Effector CD8-positive, alpha-beta T cell (primary cell): ENCODE results near the gene RHBDF2.
A peak's percentile ranks its signal among the peaks of the same experiment; 100 is the strongest.
"Not testable (repeated sequence)": the region's sequence is repeated elsewhere in the genome, so short reads cannot be mapped to it uniquely, and the experiment has no call there.

Experiments used
- DNase-seq: peaks from one replicate; lab custom pipeline; 2025; lab: John Stamatoyannopoulos, UW

RHBDF2 gene

DNA sequence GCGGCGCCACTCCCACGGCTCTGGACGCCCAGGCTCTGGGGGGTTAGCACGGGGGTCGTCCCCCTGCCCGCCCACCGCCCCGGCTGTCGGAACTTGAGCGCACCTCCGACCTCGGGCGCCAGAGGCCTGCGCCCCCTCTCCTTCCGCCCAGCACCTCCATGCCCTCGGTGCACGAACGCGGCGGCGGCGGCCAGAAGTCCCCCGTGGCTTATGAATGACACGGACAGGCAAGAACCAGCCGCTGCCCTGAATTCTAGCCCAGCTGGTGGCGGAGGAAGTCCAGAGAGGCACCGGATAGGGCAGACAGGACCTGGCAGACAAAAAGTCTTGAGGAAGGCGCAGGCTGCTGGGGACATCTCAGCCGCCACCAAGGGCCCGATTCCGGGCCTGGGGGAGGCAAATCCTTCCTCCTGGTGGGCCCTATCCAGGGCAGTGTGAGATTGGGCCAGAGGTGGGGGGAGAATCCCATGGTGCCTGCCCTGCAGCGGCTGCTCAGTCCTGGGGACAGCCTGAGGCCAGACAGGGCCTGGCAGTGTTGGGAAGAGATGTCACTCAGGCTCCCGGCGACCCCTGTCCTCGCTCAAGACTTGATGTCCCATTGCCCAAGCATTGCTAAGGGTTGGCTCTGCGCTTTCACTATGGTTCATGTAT is 37.2 kb upstream of the RHBDF2 start:
- no peak for DNase-seq

DNA sequence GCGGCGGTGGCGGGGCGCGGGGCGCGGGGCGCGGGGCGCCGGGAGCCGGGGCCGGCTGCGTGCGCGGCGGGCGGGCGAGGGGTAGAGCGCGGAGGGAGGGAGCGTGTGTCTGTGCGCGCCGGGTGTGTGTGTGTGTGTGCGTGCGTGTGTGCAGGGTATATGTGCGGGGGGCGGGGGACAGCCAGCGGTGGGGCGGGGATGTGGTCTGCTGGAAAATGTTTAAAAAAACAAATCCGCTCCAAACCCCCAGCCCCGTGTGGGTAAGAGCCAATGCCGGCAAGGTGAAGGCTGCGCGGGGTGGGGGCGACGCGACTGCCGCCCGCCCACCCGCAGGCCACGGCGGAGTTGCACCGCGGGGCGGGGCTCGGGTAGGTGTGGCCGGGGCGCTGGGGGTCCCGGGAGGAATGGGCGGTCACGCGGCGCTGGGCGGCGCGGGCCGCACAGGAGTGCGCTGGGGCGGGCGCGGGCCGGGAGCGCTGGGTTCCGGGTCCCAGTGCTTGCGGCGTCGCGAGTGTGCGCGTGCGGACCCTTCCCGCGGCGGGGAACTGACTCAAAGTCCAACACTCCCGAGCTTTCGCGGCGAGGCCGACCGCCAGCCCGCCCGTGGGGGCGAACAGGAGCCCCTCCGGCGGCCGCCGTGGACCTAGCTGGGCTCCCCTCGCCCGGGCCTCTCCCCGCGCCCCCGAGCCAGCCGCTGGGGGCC is 36.5 kb upstream of the RHBDF2 start, which contains the start of gene CYGB:
CYGB (minus strand) TSS at position 132 of the 703 bp plus-strand sequence. CDS start 167 bp downstream, outside the sequence.
- DNase-seq: no peak

DNA sequence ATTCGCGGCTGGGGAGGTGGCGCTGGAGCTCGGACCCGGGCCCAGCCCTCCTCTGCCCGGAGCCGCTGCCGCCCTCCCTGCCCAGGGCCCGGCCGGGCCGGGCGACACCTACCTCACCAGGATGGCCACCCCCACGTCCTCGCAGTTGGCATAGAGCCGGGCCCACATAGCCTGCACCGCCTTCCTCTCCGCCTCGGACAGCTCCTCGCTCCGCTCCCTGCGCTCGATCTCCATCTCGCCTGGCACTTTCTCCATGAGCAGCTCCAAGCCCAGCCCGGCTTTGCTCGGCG is 36.0 kb upstream of the RHBDF2 start:
- DNase-seq: no peak

DNA sequence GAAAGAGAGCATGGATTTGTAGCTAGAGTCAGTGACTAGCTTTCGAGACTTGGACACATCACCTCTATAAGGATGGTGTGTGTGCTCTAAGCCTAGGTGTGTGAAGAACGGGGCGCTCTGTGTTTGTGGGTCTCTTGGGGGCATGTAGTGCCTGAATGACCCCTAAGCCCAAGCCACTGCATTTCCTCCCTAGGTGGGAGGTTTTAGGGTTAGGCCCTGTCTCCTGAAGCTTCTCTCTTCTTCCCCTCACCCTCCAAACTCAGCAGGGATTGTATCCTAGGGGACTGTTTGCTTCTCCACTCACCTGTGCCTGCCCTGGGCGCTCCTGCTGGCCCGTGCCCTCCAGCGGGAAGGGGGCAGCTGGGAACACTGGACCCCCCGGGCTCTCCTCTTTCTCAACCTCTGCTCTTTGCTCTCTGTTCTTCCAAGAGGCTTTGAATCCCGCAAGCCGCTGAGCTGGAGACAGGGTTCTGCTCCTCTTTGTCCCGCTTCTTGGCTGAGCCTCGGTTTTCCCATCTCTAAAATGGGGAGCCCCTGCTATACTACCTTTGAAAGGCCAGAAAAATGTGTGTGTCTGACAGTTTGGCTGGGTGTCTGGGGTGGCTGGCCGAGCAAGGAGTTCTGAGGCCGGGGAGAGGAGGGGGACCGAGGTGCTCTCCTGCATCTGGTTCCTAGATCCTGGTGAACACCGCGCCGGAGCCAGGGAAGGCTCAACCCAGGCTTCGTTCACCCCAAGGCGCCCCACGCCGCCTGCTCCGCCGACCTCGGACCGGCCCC is 35.5 kb upstream of the RHBDF2 start:
- DNase-seq: no peak

DNA sequence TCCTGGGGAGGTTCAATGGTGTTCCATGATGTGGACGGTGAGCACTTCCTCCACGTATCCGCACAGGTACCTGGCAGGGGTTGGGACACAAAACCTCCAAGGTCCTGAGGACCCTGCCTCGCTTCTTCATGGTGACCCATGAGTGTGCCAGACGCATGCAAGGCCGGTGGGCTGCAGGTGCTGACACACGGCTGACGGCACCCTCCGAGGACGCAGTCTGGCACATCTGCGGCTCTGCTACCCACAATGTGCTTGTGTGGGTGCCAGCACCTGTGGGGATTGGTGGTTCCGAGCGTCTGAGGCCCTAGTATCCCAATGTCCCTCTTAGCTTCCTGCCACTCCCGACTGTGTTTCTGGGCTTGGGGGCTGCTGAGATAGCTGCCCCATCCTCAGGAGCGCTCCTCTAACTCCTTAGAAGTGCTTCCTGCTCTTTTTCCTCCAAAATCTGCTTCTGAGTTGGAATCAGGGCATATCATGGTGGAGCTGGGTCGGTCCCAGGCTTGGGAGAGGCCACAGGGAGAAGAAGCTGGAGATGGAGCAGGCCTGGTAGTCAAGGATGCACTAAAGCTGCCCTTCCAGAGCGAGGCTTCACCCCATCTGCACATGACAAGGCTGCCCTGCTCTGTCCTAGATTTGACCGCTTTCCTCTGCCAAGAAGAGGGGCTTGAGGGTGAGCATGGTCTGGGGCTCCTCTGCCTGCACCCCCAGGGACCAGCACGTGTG is 34.7 kb upstream of the RHBDF2 start:
- DNase-seq: no peak

DNA sequence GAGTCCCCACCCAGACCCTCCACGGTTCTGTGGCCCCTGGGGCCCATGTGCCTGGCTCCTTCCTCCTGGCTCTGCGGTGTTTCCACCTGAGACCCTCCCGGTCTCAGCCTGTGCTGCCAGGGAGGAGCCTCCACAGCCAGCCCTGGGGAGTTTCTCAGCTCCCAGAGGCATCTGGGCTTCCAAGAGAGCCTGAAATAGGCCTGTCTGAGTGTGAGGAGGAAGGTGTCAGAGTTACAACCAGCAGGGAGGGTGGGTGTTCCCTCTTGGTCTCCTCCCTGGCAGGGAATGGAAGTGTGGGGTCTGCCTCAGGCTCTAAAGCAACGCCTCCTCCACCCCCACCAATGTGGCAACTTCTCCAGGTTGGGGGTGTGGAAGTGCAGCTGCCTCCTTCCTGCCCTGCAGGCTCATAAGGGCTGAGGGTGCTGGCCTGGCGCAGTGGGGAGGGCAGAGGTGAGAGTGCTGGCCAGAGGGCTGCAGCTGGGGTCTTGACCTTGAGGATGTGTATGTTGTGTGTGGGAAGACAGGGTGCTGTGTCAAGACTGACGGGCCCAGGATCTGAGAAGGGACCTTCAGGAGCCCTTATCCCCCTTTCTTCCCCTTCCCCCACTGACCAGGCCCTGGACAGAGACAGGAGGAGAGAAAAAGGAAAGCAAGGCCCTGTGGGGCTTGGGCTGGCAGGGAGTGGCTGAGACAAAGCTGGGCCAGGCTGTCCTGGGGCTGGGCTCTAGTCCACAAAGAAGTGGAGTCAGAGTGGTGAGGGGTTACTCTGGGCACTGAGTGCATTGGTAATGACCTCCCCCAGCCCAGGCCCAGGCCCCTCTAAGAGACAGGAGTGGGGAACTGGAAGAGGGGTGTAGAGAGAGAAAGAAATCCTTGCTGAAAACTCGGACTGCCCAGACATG is 33.9 kb upstream of the RHBDF2 start:
- no peak for DNase-seq

DNA sequence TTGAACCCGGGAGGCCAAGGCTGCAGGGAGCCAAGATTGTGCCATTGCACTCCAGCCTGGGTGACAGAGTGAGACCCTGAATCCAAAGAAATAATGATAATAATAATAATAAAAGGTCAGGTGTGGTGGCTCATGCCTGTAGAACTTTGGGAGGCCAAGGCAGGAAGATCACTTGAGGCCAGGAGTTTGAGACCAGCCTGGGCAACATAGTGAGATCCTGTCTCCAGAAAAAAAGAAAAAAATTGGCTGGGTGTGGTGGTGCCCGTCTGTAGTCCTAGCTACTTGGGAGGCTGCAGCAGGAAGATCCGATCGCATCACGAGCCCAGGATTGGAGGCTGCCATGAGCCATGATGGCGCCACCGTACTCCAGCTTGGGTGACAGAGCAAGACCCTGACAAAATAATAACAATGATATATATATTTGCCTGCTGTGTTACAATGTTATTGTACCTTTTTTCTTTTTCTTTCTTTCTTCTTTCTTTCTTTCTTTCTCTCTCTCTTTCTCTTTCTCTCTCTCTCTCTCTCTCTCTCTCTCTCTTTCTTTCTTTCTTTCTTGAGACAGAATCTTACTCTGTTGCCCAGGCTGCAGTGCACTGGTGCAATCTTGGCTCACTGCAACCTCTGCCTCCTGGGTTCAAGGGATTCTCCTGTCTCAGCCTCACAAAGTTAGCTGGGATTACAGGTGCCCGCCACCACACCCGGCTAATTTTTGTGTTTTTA is 32.6 kb upstream of the RHBDF2 start:
- not testable (repeated sequence) for DNase-seq

DNA sequence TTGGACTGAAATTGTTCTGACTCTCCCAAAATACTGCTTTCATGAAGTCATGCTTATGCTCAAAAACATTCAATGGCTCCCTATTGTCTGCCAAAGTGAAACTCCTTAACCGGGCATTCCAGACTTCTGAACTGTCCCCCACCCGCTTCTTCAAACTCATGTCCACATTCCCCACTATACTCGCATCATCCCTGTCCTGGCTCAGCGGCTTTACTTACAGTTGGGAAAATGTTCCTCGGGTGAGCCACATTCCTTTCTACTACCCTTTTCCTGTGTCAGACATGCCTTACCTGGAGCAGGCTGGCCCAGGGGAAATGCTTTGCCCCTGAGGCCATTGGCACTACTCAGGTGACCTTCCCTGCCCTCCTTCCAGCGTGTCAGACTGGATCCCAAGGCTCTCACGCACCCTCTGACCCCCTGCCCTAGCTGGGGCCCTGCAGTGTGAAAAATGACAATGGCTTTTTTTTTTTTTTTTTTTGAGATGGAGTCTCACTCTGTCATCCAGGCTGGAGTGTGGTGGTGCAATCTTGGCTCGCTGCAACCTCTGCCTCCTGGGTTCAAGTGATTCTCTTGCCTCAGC is 30.9 kb upstream of the RHBDF2 start:
- DNase-seq: no peak

DNA sequence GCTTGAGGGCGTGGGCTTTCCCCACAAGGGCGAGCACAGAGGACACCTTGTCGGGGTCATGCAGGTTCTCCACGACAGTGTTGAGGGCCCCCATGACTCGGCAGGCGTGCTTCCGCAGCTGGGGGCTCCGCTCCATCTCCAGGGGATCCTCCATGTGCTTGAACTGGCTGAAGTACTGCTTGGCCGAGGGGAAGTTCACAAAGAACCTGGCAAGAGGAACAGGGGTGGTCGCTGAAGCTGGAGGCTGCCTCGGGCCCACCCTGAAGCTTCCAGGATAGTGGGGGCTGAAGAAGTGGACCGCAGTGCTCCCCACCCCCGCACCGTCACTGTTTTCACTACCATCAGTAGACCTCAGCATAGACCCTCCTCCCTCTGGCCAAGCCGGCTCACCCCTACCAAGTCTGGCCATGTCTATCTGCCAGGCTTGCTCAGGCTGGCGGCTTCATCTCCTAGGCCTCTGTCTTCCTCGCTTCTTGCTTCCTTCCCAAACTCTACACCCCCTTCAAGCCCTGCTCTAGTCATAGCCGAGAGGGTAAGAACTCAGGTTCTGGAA is 30.3 kb upstream of the RHBDF2 start:
- no peak for DNase-seq

DNA sequence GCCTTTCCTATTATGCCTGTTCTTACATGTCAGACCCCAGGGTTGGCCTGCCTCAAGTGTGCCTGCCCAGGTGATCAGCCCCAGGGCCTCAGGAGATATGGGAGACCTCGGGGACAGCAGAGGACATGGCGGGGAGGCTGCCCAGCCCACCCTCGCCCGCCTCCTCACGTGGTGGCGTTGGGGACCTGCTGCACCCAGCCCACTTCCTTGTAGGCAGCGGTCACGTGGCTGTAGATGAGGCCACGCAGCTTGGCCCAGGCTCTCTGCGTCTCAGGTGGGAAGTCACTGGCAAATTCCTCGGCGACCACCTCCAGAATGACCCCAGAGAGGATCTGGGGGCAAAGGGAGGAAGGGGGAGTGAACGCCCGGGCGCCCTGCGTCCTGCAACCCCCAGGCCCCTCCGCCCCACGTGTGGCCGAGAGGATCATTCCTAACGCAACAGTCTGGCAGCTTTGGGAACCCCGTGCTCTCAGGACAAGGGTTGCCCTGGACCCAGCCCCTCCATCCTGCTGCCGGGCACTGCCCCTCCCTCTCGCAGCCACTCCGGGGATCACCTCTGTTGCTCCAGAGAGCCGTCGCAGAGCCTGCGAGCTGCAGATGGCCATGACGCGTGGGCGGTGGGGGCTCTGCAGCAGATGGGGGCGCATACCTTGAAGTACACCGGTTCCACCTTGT is 29.7 kb upstream of the RHBDF2 start:
- DNase-seq: no peak

DNA sequence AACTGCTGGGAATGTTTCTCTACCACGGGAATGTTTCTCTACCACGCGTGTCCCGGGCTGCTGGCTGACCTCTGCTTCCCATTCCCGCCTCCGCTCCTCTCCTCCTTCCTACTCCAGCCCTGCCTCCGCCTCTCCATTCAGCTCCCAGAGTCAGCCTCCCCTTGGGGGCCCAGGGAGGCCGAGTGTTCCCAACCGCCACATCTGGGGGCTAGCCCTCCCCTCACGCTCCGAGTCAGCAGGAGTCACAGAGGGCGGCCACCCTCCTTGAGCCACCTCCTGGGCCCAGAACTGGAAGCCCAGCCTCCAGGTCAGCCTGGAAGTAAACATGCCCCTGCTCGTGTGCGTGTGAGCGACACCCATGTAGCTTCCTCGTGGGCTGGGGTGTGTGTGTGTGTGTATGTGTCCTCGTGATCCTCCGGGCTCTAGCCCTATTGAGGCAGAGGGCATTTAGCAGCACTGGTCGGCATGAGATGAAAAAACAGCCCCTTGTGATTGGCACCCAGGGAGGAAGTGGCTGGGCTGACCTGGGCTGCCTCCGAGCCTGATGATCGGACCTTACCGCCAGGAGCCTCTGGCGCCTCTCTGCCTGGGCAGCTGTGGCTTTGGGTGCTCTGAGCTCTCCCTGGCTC is 29.0 kb upstream of the RHBDF2 start:
- no peak for DNase-seq

DNA sequence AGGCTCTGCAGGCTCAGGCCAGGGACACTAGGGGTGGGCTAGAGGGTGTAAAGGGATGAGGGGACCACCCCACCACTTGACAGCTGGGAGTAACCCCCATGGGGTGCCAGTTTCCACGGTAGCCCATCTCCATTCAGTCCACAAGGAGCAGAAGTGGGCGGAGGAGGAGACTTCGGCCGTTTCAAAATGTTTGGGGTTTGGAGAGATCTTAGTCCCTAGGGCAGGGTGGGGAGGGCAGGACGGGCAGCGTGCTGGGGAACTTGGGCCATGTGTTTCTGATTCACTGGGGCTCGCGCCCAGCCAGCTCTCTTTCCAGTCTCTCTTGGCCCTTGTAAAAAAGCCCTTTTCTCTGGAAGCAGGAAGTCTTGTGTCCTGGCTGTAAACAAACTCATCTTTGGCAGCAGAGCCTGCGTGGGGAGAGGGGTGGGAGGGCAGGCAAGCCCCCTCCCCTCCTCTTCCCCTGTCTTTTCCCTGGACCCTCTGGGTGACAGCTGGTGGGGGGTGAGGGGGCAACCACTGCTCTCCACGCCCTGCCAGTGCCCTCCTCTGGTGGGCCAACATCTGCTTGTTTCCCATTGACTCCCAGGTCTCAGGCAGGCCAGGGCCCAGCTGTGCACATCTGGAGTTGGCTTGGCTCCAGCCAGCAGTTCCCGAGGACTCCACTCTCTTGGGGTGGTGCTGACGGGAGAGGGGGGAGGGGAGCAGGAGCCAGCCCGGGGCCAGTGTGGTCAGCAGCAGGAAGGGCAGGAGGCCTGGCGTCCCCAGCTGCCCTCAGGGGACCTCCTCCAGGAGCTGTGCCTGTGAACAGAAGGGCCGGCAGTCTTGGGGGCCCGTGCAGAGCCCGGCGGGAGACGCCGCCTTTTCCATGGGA is 28.2 kb upstream of the RHBDF2 start:
- no peak for DNase-seq

DNA sequence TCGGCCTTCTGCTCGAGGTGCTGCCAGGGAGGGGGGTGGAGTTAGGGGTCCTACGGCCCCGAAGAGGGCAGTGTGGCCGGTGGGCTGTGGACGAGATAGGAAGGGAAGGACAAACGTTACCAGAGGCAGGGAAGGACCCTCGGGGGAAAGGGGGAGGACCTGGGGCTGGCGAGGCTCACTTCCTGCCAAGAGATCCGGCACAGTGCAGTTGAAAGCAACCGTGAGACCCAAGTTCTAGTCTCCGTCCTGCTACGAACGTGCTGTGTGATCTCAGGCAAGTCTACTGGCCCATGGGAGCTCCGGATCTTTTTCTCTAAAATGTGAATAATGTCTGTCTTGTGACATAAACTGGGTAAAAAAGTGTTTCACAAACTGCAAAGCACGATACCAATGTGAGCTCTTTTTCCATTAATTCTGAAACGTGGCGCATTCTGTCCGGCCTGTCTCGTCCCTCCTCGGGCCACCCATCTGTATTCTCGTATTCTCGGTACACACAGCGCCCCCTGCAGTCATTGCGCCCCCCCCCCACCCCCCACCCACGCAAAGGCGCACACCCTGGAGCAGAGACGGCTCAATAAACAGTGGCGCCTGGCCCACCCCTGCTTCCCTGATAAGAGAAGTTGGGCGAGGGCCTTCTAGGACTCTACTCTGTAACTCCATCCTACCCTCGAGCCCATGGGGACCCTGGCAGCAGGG is 27.5 kb upstream of the RHBDF2 start:
- DNase-seq: no peak

DNA sequence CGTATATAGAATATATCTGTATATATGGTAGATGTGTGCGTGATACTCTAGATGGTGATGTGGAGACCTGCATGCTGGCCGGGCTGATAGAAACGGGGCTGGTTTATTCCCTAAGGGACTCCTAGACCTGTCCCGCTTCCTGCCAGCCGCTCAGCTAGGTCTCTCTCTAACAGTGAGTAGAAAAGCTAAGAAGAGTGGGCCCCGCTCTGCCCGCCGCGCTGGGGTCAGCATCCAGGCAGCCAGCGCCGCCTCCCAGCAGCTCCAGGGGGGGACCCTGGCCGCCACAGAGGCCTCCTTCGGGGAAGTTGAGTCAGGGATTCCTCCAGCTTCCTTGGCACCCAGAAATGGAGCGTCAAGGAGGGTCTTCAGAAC is 26.9 kb upstream of the RHBDF2 start:
- no peak for DNase-seq

DNA sequence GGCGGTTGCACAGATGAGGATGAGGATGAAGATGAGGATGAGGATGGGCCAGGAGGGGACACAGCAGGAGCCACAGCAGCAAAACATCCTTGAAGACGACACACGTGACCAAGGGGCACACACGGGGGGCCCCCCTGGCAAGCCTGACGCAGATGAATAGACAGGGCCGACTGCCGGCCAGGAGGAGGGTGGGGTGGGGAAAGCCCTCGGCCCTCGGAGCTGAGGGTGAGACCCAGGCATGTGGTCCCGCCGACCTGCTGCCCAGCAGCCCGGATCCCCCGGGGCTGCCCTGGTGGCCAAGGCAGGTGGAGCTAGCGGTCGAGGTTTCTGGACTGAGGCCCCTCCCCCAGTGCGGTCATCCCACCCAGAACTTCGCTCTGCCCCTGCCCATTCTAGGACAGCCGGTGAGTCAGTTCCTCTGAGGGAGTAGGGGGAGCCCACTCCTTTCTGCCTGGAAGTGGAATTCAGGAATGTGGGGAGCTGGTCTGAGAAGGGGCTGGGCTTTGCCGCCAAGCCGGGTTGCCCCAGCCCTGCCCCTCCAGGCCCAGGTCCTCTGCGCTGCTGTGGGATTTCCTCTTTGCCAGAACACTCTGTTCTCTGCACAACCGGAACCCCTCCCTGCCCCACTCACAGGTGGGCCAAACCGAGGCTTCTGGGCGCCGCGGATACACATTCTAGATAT is 26.3 kb upstream of the RHBDF2 start:
- peak; percentile 47 for DNase-seq

DNA sequence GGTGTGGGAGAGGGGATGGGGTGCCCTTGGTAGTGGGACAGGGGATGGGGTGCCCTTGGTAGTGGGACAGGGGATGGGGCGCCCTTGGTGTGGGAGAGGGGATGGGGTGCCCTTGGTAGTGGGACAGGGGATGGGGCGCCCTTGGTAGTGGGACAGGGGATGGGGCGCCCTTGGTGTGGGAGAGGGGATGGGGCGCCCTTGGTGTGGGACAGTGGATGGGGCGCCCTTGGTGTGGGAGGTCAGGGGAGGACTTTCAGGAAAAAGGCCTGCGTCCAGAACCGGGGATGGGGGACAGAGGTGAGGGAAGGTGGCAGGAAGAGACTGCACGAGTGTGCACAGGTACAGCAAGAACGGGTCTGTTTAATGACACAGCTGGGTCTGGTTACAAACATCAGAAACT is 25.8 kb upstream of the RHBDF2 start:
- DNase-seq: not testable (repeated sequence)

DNA sequence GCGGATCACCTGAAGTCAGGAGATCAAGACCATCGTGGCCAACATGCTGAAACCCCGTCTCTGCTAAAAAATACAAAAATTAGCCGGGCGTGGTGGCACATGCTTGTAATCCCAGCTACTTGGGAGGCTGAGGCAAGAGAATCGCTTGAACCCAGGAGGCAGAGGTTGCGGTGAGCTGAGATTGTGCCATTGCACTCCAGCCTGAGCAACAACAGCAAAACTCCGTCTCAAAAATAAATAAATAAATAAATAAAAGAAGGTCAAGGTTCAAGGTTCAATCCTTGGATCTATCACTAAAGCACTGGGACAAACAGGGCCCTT is 24.2 kb upstream of the RHBDF2 start:
- DNase-seq: not testable (repeated sequence)
